Left ventricle myocardium inferior (tissue), 1 donor: Measurements from ENCODE around the gene MUC2. TPM values are rescaled to one million over a fixed set of nuclear protein-coding genes. Genes with fewer than 3 reads are reported as not detected.

Source experiments
- DNase-seq: peaks from one replicate; pipeline ENCODE4 v3.0.0-alpha.2; 2020
- H3K27ac ChIP-seq: fragments of 200-600 bp; replicated peaks from 2 replicates; pipeline ENCODE4 v1.8.0; 2021
- H3K27me3 ChIP-seq: fragments of 200-600 bp; 2 replicates; pipeline ENCODE4 v1.8.0; 2021; ENCODE audit warnings: low read depth
- H3K36me3 ChIP-seq: fragments of 200-600 bp; 2 replicates; pipeline ENCODE4 v1.8.0; 2021
- H3K4me1 ChIP-seq: fragments of 200-600 bp; 2 replicates; pipeline ENCODE4 v1.8.0; 2021
- H3K4me3 ChIP-seq: fragments of 200-600 bp; 2 replicates; pipeline ENCODE4 v1.8.0; 2021; ENCODE audit warnings: mild to moderate bottlenecking, moderate library complexity
- H3K9me3 ChIP-seq: fragments of 200-600 bp; replicated peaks from 2 replicates; pipeline ENCODE4 v1.8.0; 2021
- CTCF ChIP-seq: fragments of 200-600 bp; IDR thresholded peaks from 2 replicates; pipeline ENCODE4 v1.8.0; 2021; ENCODE audit warnings: antibody characterized with exemption, mild to moderate bottlenecking, borderline replicate concordance
- intact Hi-C: fragments of 100-400 bp; cut with micrococcal nuclease; formaldehyde crosslinking; loops from one replicate; pipeline ENCODE4 v1.11.0; 2022
- total RNA-seq: library from RNA; stranded (reverse); fragmentation: NEBNext Ultra II Directional; extraction: Animal tissue kit (Norgen Biotek cat#: 25700); gene quantifications from one replicate; pipeline ENCODE4 v1.2.1, GENCODE V29; 2021
- donor health status: DM: no; HTN: yes; CAD: no; lungs with severe emphysema.

MUC2 gene
- total RNA-seq, 1 donor from 2014 or later: 0.03 TPM

GRCh38 chr11:1108246-1108900, 33.7 kb downstream of the MUC2 start:
- H3K36me3 ChIP-seq: no peaks in the 10 kb centered on the region
- H3K9me3 ChIP-seq: no peaks in the 10 kb centered on the region
- H3K4me3 ChIP-seq: no peak overlapping the region
- H3K27ac ChIP-seq: no peak overlapping the region
- H3K27me3 ChIP-seq: peaks cover 46% of the 10 kb centered on the region
- intact Hi-C loops: no loop called here
- no peak for TF ChIP-seq CTCF
- H3K4me1 ChIP-seq: no peaks in the 10 kb centered on the region
- DNase-seq: no peak

GRCh38 chr11:1109101-1109917, 34.6 kb downstream of the MUC2 start:
- H3K27ac ChIP-seq: no peak overlapping the region
- intact Hi-C loops: no loop called here
- H3K4me1 ChIP-seq: no peaks in the 10 kb centered on the region
- no peaks in the 10 kb centered on the region for H3K9me3 ChIP-seq
- no peak for TF ChIP-seq CTCF
- H3K4me3 ChIP-seq: no peak overlapping the region
- DNase-seq: no peak
- no peaks in the 10 kb centered on the region for H3K36me3 ChIP-seq
- peaks cover 40% of the 10 kb centered on the region for H3K27me3 ChIP-seq

GRCh38 chr11:1109918-1110705, 35.4 kb downstream of the MUC2 start:
- Histone ChIP-seq H3K4me3 (no peak overlapping the region), H3K4me1 (no peaks in the 10 kb centered on the region), H3K9me3 (no peaks in the 10 kb centered on the region), H3K27me3 (peaks cover 40% of the 10 kb centered on the region), H3K27ac (no peak overlapping the region), H3K36me3 (no peaks in the 10 kb centered on the region)
- DNase-seq: peak; percentile 5
- no peak for TF ChIP-seq CTCF
- intact Hi-C loops: no loop called here

GRCh38 chr11:1111545-1112212, 37.0 kb downstream of the MUC2 start:
- no peak for TF ChIP-seq CTCF
- DNase-seq: peak; percentile 10
- Histone ChIP-seq H3K27ac (no peak overlapping the region), H3K4me3 (no peak overlapping the region), H3K36me3 (no peaks in the 10 kb centered on the region), H3K27me3 (peaks cover 40% of the 10 kb centered on the region), H3K4me1 (no peaks in the 10 kb centered on the region), H3K9me3 (no peaks in the 10 kb centered on the region)
- intact Hi-C loops: no loop called here
